K562 (cell line): ENCODE results near the gene OR10P1. TPM values are rescaled to one million over a fixed set of nuclear protein-coding genes. Genes with fewer than 3 reads are reported as not detected.

Source experiments
- ATAC-seq: fragments of 200-7000 bp; cut with Tn5 transposase; 3 replicates; pipeline ENCODE4 v1.9.1; 2020; ENCODE audit warnings: moderate library complexity
- BruUV-seq: library from RNA; stranded (reverse); fragments of 400-500 nt; replicated peaks from 2 replicates; lab custom pipeline; 2021; lab: Mats Ljungman, UMichigan
- CTCF ChIA-PET: fragments of 300-600 bp; formaldehyde crosslinking; extraction: SDS; loops from one replicate; lab custom pipeline; 2021; ENCODE audit warnings: low intra/inter-chr PET ratio; lab: Yijun Ruan, JAX
- POLR2A ChIA-PET: fragments of 300-600, 350-650 bp; sonication (Branson Sonifier 250); formaldehyde crosslinking; extraction: SDS; loops from one replicate; lab custom pipeline; 2021; ENCODE audit warnings: antibody characterized with exemption, inconsistent platforms; lab: Yijun Ruan, JAX
- DNase-seq, 4 experiments: peaks; one replicate each; pipeline versions ENCODE4 v3.0.0 to v3.0.0-alpha.2; 2011 to 2018; ENCODE audit warnings: low spot score in 3 of 4, mixed read lengths in 3 of 4; ENCODE audit errors: extremely low read depth in 1 of 4
- FAIRE-seq: peaks from 2 replicates; lab custom pipeline; 2011; peaks lifted over from hg19 to GRCh38; lab: Jason Lieb, UNC
- H2AFZ ChIP-seq: 2 replicates; pipeline ENCODE4 v1.6.0; 2011; ENCODE audit warnings: low read depth, low read length, control low read depth, inconsistent platforms
- H3K27ac ChIP-seq: fragments of 200-600 bp; 3 replicates; pipeline ENCODE4 v1.8.0; 2011; ENCODE audit warnings: low read depth, mild to moderate bottlenecking, control low read depth, inconsistent platforms, low read length, moderate library complexity, mixed read lengths; ENCODE audit errors: extremely low read depth
- H3K27me3 ChIP-seq, 2 experiments: fragments of 300-600 bp in 1 of 2; 2 replicates in 1 of 2; 3 replicates in 1 of 2; pipeline versions ENCODE4 v1.6.0 to v1.8.0; 2011; ENCODE audit warnings: inconsistent platforms in 2 of 2, low read length in 2 of 2, mild to moderate bottlenecking in 1 of 2, mixed read lengths in 1 of 2, moderate library complexity in 1 of 2; ENCODE audit not compliant: control insufficient read depth in 2 of 2, insufficient read depth in 2 of 2
- H3K36me3 ChIP-seq: fragments of 300-600 bp; 3 replicates; pipeline ENCODE4 v1.8.0; 2011; ENCODE audit warnings: mild to moderate bottlenecking, low read length, inconsistent platforms; ENCODE audit not compliant: control insufficient read depth, insufficient read depth
- H3K4me1 ChIP-seq, 2 experiments: fragments of 200-600 bp in 1 of 2; replicated peaks in 1 of 2; 2 replicates in 1 of 2; 3 replicates in 1 of 2; pipeline versions ENCODE4 v1.5.1 to v1.8.0; 2011; ENCODE audit warnings: inconsistent platforms in 2 of 2, low read length in 2 of 2, mild to moderate bottlenecking in 1 of 2, mixed read lengths in 1 of 2, moderate library complexity in 1 of 2; ENCODE audit not compliant: control insufficient read depth in 2 of 2, insufficient read depth in 2 of 2
- H3K4me2 ChIP-seq: 2 replicates; pipeline ENCODE4 v1.6.1; 2011; ENCODE audit warnings: low read length, control low read depth, inconsistent platforms, mixed read lengths; ENCODE audit not compliant: insufficient read depth
- H3K4me3 ChIP-seq: fragments of 200-600 bp; sonication (generic), shearing (Covaris generic); 2 replicates; pipeline ENCODE4 v1.5.1; 2016; ENCODE audit warnings: control low read depth, inconsistent platforms
- H3K79me2 ChIP-seq: fragments of 200-600 bp; 3 replicates; pipeline ENCODE4 v1.8.0; 2011; ENCODE audit warnings: low read length, inconsistent platforms; ENCODE audit not compliant: control insufficient read depth, insufficient read depth
- H3K9ac ChIP-seq, 2 experiments: 2 replicates each; pipeline versions ENCODE4 v1.6.0 to v1.6.1; 2011; ENCODE audit warnings: low read depth in 2 of 2, low read length in 2 of 2, control low read depth in 1 of 2, inconsistent platforms in 1 of 2, mild to moderate bottlenecking in 1 of 2, mixed read lengths in 1 of 2; ENCODE audit not compliant: insufficient read depth in 1 of 2
- H3K9me1 ChIP-seq: one replicate; pipeline ENCODE4 v1.6.0; 2011; ENCODE audit warnings: inconsistent platforms, mild to moderate bottlenecking, low read length, moderate library complexity; ENCODE audit not compliant: control insufficient read depth, insufficient read depth
- H3K9me3 ChIP-seq: replicated peaks from 2 replicates; pipeline ENCODE4 v1.5.1; 2011; ENCODE audit warnings: low read depth, low read length, inconsistent platforms; ENCODE audit not compliant: control insufficient read depth, insufficient read depth
- H4K20me1 ChIP-seq: replicated peaks from 2 replicates; pipeline ENCODE4 v1.6.1; 2011; ENCODE audit warnings: low read length, inconsistent platforms, mixed read lengths; ENCODE audit not compliant: control insufficient read depth, insufficient read depth
- ADNP ChIP-seq: fragments of 200-800 bp; sonication (Bioruptor generic); IDR thresholded peaks from 2 replicates; pipeline ENCODE4 v1.6.1; 2016; ENCODE audit warnings: missing genetic modification characterization, missing compliant biosample characterization
- SRSF1 ChIP-seq: fragments of 200-400 bp; formaldehyde crosslinking; IDR thresholded peaks from 2 replicates; pipeline ENCODE4 v1.6.1; 2017; ENCODE audit warnings: mild to moderate bottlenecking, low read depth, low read length, moderate library complexity
- TAF15 ChIP-seq: fragments of 200-400 bp; formaldehyde crosslinking; IDR thresholded peaks from 2 replicates; pipeline ENCODE4 v1.6.1; 2017; ENCODE audit warnings: mild to moderate bottlenecking, low read depth, low read length, moderate library complexity
- ZBTB17 ChIP-seq: fragments of 450-650 bp; formaldehyde crosslinking; IDR thresholded peaks from 2 replicates; pipeline ENCODE4 v1.4.0; 2020; ENCODE audit warnings: mild to moderate bottlenecking
- ZNF41 ChIP-seq: fragments of 250-450 bp; sonication (Bioruptor Pico); conservative IDR thresholded peaks from 2 replicates; pipeline ENCODE4 v1.4.0; 2020; ENCODE audit warnings: mild to moderate bottlenecking
- WGBS: fragments of 100-300 bp; shearing (Covaris generic); methylation state at CpG from one replicate; pipeline ENCODE4 v1.1.6; 2016; ENCODE audit warnings: low coverage, mixed read lengths; ENCODE audit not compliant: insufficient coverage; ENCODE audit errors: missing lambda C conversion rate; 5-methylcytosine and 5-hydroxymethylcytosine counted together
- in situ Hi-C: fragments of 300-500 bp; cut with MboI; formaldehyde crosslinking; loops from 4 replicates; pipeline ENCODE4 v1.15.0; 2018; ENCODE audit warnings: inconsistent platforms, mixed read lengths
- intact Hi-C: fragments of 100-400 bp; cut with micrococcal nuclease; formaldehyde crosslinking; loops from 2 replicates; pipeline ENCODE4 v1.14.2; 2022
- polyA plus RNA-seq, 8 experiments: library from polyadenylated mRNA; depleted of rRNA in 4 of 8; stranded (reverse) in 5 of 8; unstranded in 3 of 8; fragments of >200 nt; fragmentation: Nextera tagmentation in 2 of 8; fragmentation: Illumina TruSeq in 1 of 8; extraction: Ambion mirVana in 2 of 8; extraction: Trizol in 1 of 8; gene quantifications; 2 replicates each; pipeline versions ENCODE4 v1.2.1 to v1.2.3, GENCODE V29; 2011 to 2014; ENCODE audit warnings: inconsistent platforms in 1 of 8, missing spikeins in 1 of 8
- total RNA-seq, 7 experiments: library from RNA; depleted of rRNA in 6 of 7; stranded (reverse); fragments of >200 nt in 6 of 7; fragmentation: Illumina TruSeq in 2 of 7; extraction: Trizol in 2 of 7; gene quantifications; 2 replicates each; pipeline versions ENCODE4 v1.2.1 to v1.2.3, GENCODE V29; 2011 to 2021; ENCODE audit warnings: low replicate concordance in 1 of 7
- TF ChIP-seq, protein P1 (sequence below): fragments of 450-650 bp; IDR thresholded peaks from 2 replicates; pipeline ENCODE4 v1.7.0; 2016; ENCODE audit warnings: borderline replicate concordance
- TF ChIP-seq, protein P2 (sequence below): sonication (generic); formaldehyde crosslinking; IDR thresholded peaks from 2 replicates; pipeline ENCODE4 v1.9.0; 2022; ENCODE audit warnings: mild to moderate bottlenecking, missing genetic modification reagents

The OR10P1 gene
- total and polyA plus RNA-seq, 9 of the 15 experiments (the other 6 are each of a cell fraction or from before 2014, with no cell fraction given), result not detected

DNA sequence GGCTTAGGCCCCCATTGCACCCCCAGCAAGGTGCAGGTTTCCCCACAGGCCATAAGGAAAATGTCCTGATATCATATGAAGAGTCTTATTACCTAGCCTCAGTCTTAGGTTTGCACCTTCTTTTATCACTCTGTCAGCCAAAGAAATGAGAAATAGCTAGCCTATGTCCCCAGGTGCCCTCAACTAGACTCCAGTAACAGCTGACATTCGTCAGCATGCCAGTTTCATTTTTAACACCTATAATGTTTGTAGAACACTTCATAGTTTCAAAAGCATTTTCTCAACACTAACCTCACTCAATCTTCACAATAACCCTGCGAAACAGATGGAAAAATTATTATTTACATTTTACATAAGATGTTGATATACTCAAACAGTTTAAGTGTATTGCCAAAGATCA is 24.0 kb upstream of the OR10P1 start:
- ChIA-PET CTCF (no interaction called here), POLR2A (no interaction called here)
- Histone ChIP-seq H3K9me3 (no peaks in the 10 kb centered on the region), H3K9me1 (no peaks in the 10 kb centered on the region), H2AFZ (no peak overlapping the region), H3K36me3 (no peaks in the 10 kb centered on the region), H3K4me1 (no peaks in the 10 kb centered on the region)
- BruUV-seq, result no TSS peak
- TF ChIP-seq SRSF1, result no peak
- TF ChIP-seq ZNF41 (CRISPR knock-in tag), result no peak
- TF ChIP-seq TAF15, result no peak
- no peak for TF ChIP-seq ZBTB17 (CRISPR knock-in tag)
- TF ChIP-seq ADNP, result no peak
- TF ChIP-seq, all 486 proteins: peak for 0
- Histone ChIP-seq H3K4me2 (no peak overlapping the region), H4K20me1 (no peaks in the 10 kb centered on the region), H3K79me2 (no peaks in the 10 kb centered on the region), H3K27ac (no peak overlapping the region), H3K4me3 (no peak overlapping the region), H3K27me3 (no peaks in the 10 kb centered on the region), H3K9ac (no peak overlapping the region)
- FAIRE-seq, result no peak
- ATAC-seq, result no peak
- no peak for DNase-seq
- intact Hi-C loops, result loop anchor here (10.0 kb wide), 1 partner anchor 248 kb away; the partner anchor contains the start of gene OR6C75
- 0% methylated on average over 2 of the region's 2 CpGs for WGBS
- in situ Hi-C loops, result no loop called here

DNA sequence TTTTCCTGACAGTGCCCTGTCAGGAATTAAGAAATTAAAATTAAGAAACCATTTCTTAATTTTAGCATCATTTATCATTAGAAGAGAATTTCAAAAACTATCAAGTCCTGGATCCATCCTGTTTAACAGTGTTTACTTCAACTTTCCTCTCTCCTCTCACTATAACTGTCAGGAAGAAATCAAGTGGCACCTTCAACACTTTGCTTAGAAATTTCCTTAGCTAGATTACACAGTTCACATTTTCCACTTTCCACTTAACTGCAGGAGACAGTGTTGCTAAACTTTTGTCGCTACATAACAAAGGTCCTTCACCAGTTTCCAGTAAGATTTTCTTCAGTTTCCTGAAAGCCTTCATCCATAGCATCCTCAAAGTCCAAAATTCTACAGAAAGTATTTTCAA is 21.9 kb upstream of the OR10P1 start:
- ChIA-PET POLR2A (interaction anchor here (0.8 kb wide), 1 partner anchor 43 kb away, joined by 3 read pairs; no protein-coding TSS in a partner anchor), CTCF (interaction anchor here (0.7 kb wide), 1 partner anchor 91 kb away, joined by 3 read pairs; no protein-coding TSS in a partner anchor)
- Histone ChIP-seq H3K4me2 (no peak overlapping the region), H3K79me2 (no peaks in the 10 kb centered on the region), H3K9me3 (no peaks in the 10 kb centered on the region), H3K4me1 (no peaks in the 10 kb centered on the region), H3K27ac (no peak overlapping the region), H3K27me3 (no peaks in the 10 kb centered on the region), H2AFZ (no peak overlapping the region), H3K36me3 (no peaks in the 10 kb centered on the region), H4K20me1 (no peaks in the 10 kb centered on the region), H3K9ac (no peak overlapping the region), H3K4me3 (no peak overlapping the region), H3K9me1 (no peaks in the 10 kb centered on the region)
- intact Hi-C loops, result loop anchor here (10.0 kb wide), 1 partner anchor 250 kb away; the partner anchor contains the start of gene OR6C75
- ATAC-seq (no peak), FAIRE-seq (no peak), DNase-seq (no peak)
- in situ Hi-C loops, result loop anchor here (5.0 kb wide), 1 partner anchor 417 kb away; no protein-coding TSS in a partner anchor
- TF ChIP-seq, protein P1, sequence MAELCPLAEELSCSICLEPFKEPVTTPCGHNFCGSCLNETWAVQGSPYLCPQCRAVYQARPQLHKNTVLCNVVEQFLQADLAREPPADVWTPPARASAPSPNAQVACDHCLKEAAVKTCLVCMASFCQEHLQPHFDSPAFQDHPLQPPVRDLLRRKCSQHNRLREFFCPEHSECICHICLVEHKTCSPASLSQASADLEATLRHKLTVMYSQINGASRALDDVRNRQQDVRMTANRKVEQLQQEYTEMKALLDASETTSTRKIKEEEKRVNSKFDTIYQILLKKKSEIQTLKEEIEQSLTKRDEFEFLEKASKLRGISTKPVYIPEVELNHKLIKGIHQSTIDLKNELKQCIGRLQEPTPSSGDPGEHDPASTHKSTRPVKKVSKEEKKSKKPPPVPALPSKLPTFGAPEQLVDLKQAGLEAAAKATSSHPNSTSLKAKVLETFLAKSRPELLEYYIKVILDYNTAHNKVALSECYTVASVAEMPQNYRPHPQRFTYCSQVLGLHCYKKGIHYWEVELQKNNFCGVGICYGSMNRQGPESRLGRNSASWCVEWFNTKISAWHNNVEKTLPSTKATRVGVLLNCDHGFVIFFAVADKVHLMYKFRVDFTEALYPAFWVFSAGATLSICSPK, result no peak
- TF ChIP-seq, protein P2, sequence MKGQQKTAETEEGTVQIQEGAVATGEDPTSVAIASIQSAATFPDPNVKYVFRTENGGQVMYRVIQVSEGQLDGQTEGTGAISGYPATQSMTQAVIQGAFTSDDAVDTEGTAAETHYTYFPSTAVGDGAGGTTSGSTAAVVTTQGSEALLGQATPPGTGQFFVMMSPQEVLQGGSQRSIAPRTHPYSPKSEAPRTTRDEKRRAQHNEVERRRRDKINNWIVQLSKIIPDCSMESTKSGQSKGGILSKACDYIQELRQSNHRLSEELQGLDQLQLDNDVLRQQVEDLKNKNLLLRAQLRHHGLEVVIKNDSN (CRISPR knock-in tag), result no peak
- BruUV-seq, result no TSS peak
- 0% methylated on average over 1 of the region's 1 CpG for WGBS
